Right renal cortex interstitium (tissue), 3 donors: ENCODE data around the gene NDUFA13. TPM values are rescaled to one million over a fixed set of nuclear protein-coding genes. Genes with fewer than 3 reads are reported as not detected.

Experiments used
- DNase-seq, 3 donors: peaks; one replicate each; pipeline ENCODE4 v3.0.0-alpha.2; 2013; ENCODE audit warnings: low read depth in 3 of 3, low spot score in 2 of 3
- polyA plus RNA-seq, 3 donors: library from polyadenylated mRNA; unstranded; fragments of 120-200 nt; gene quantifications; one replicate each; pipeline ENCODE4 v1.2.1, GENCODE V29; 2013; ENCODE audit not compliant: insufficient read length in 3 of 3

The NDUFA13 gene
- polyA plus RNA-seq, 3 donors = 262 to 308 (median 285) TPM

- no peak for DNase-seq
These were observed 50.3 kb downstream of the NDUFA13 start for GRCh38 chr19:19566306-19566705.

- no peak for DNase-seq
These were observed 51.4 kb downstream of the NDUFA13 start for GRCh38 chr19:19567391-19567790.

GRCh38 chr19:19568802-19569756, 53.1 kb downstream of the NDUFA13 start:
- DNase-seq = no peak

- DNase-seq = no peak
These were observed 54.5 kb downstream of the NDUFA13 start for GRCh38 chr19:19570571-19570970.

- DNase-seq = no peak
These were observed 55.2 kb downstream of the NDUFA13 start for GRCh38 chr19:19571071-19571786.

GRCh38 chr19:19575411-19575810, 59.4 kb downstream of the NDUFA13 start:
- DNase-seq = no peak

Other genes starting within 250 kb of the NDUFA13 start
- 1 to 10 TPM; 2.1 to 2.8 (median 2.4) TPM for gene TM6SF2, start 242.9 kb upstream of the NDUFA13 start, polyA plus RNA-seq
- gene SUGP1, start 195.7 kb upstream of the NDUFA13 start, polyA plus RNA-seq = 10 to 100 TPM; 50.3 to 56.4 (median 52.2) TPM
- gene MAU2, start 195.4 kb upstream of the NDUFA13 start, polyA plus RNA-seq = 10 to 100 TPM; 36.6 to 41.3 (median 38.6) TPM
- 10 to 100 TPM; 37.3 to 49.0 (median 39.0) TPM for gene GATAD2A, start 110.5 kb upstream of the NDUFA13 start, polyA plus RNA-seq
- gene TSSK6, start 677 bp upstream of the NDUFA13 start, polyA plus RNA-seq = 1 to 10 TPM in 1 of 3 donors, under 1 TPM in 2; 0.92 to 1.3 (median 0.97) TPM
- 1 to 10 TPM; 3.3 to 5.3 (median 4.1) TPM for gene YJEFN3, start 12.7 kb downstream of the NDUFA13 start, polyA plus RNA-seq
- gene CILP2, start 22.0 kb downstream of the NDUFA13 start, polyA plus RNA-seq = under 1 TPM; 0.12 to 0.15 (median 0.13) TPM
- gene PBX4, start 102.5 kb downstream of the NDUFA13 start, polyA plus RNA-seq = 1 to 10 TPM; 1.8 to 3.1 (median 2.9) TPM
- gene LPAR2, start 112.0 kb downstream of the NDUFA13 start, polyA plus RNA-seq = 10 to 100 TPM; 18.3 to 22.0 (median 21.5) TPM
- gene GMIP, start 127.4 kb downstream of the NDUFA13 start, polyA plus RNA-seq = 1 to 10 TPM; 4.1 to 4.5 (median 4.1) TPM
- 10 to 100 TPM; 32.7 to 40.0 (median 34.0) TPM for gene ATP13A1, start 147.5 kb downstream of the NDUFA13 start, polyA plus RNA-seq
- 10 to 100 TPM; 16.6 to 20.1 (median 16.9) TPM for gene ZNF101, start 152.6 kb downstream of the NDUFA13 start, polyA plus RNA-seq
- 10 to 100 TPM; 17.0 to 19.0 (median 18.1) TPM for gene ZNF14, start 216.9 kb downstream of the NDUFA13 start, polyA plus RNA-seq